Neuronal stem cell (in vitro differentiated cells): ENCODE results near the gene MEGF11.

ENCODE experiments used
- DNase-seq: peaks from one replicate; pipeline ENCODE4 v3.0.0-alpha.2; 2013; ENCODE audit warnings: low spot score
- H2AFZ ChIP-seq: one replicate; pipeline ENCODE4 v1.6.1; 2013; ENCODE audit warnings: mild to moderate bottlenecking, low read length, inconsistent platforms
- H2AK5ac ChIP-seq: 2 replicates; pipeline ENCODE4 v1.6.1; 2013; ENCODE audit warnings: low read depth, mild to moderate bottlenecking, inconsistent platforms, low read length, moderate library complexity, mixed read lengths
- H2BK120ac ChIP-seq: 2 replicates; pipeline ENCODE4 v1.6.1; 2013; ENCODE audit warnings: low read depth, mild to moderate bottlenecking, inconsistent platforms, low read length, moderate library complexity, mixed read lengths
- H2BK12ac ChIP-seq: one replicate; pipeline ENCODE4 v1.6.1; 2013; ENCODE audit warnings: low read length, inconsistent platforms
- H2BK15ac ChIP-seq: 2 replicates; pipeline ENCODE4 v1.6.1; 2013; ENCODE audit warnings: mild to moderate bottlenecking, low read length, inconsistent platforms, mixed read lengths
- H2BK5ac ChIP-seq: one replicate; pipeline ENCODE4 v1.6.1; 2013; ENCODE audit warnings: inconsistent platforms, mild to moderate bottlenecking, low read length, moderate library complexity
- H3K14ac ChIP-seq: one replicate; pipeline ENCODE4 v1.6.1; 2013; ENCODE audit warnings: low read length, inconsistent platforms
- H3K18ac ChIP-seq: 2 replicates; pipeline ENCODE4 v1.6.1; 2013; ENCODE audit warnings: low read length, inconsistent platforms
- H3K23ac ChIP-seq: 2 replicates; pipeline ENCODE4 v1.6.1; 2013; ENCODE audit warnings: low read depth, mild to moderate bottlenecking, mixed read lengths, low read length, inconsistent platforms; ENCODE audit not compliant: poor library complexity
- H3K27ac ChIP-seq: replicated peaks from 3 replicates; pipeline ENCODE4 v1.5.1; 2013; ENCODE audit warnings: low read length, inconsistent platforms
- H3K27me3 ChIP-seq, 3 experiments: 2 replicates each; pipeline ENCODE4 v1.6.1; 2013; ENCODE audit warnings: low read length in 3 of 3, mild to moderate bottlenecking in 2 of 3, inconsistent platforms in 1 of 3, low read depth in 1 of 3, mixed read lengths in 1 of 3, moderate library complexity in 1 of 3; ENCODE audit not compliant: control insufficient read depth in 3 of 3, insufficient read depth in 3 of 3
- H3K36me3 ChIP-seq, 2 donors: replicated peaks in 1 of 2; 2 replicates each; pipeline ENCODE4 v1.6.1; 2013; ENCODE audit warnings: low read length in 2 of 2; ENCODE audit not compliant: control insufficient read depth in 2 of 2, insufficient read depth in 2 of 2
- H3K4ac ChIP-seq: 2 replicates; pipeline ENCODE4 v1.6.1; 2013; ENCODE audit warnings: inconsistent platforms, mild to moderate bottlenecking, low read length, moderate library complexity
- H3K4me1 ChIP-seq, 2 donors: 1 replicate in 1 of 2; 2 replicates in 1 of 2; pipeline ENCODE4 v1.6.1; 2013; ENCODE audit warnings: low read length in 2 of 2, low read depth in 1 of 2; ENCODE audit not compliant: control insufficient read depth in 2 of 2, insufficient read depth in 1 of 2
- H3K4me2 ChIP-seq: one replicate; pipeline ENCODE4 v1.6.1; 2013; ENCODE audit warnings: mild to moderate bottlenecking, low read length, inconsistent platforms; ENCODE audit not compliant: insufficient read depth, poor library complexity, severe bottlenecking
- H3K4me3 ChIP-seq, 2 donors: 2 replicates each; pipeline ENCODE4 v1.5.1; 2013; ENCODE audit warnings: low read length in 2 of 2, mild to moderate bottlenecking in 2 of 2, inconsistent platforms in 1 of 2, moderate library complexity in 1 of 2
- H3K79me1 ChIP-seq: one replicate; pipeline ENCODE4 v1.6.1; 2013; ENCODE audit warnings: low read depth, mild to moderate bottlenecking, inconsistent platforms, low read length, moderate library complexity
- H3K9ac ChIP-seq: one replicate; pipeline ENCODE4 v1.6.1; 2013; ENCODE audit warnings: mild to moderate bottlenecking, low read depth, low read length, inconsistent platforms; ENCODE audit not compliant: poor library complexity
- H3K9me3 ChIP-seq, 2 donors: replicated peaks in 1 of 2; 2 replicates each; pipeline versions ENCODE3 to v1.6.1; 2013; ENCODE audit warnings: low read length in 2 of 2, mild to moderate bottlenecking in 2 of 2, inconsistent platforms in 1 of 2, low read depth in 1 of 2, mixed read lengths in 1 of 2, moderate library complexity in 1 of 2; ENCODE audit not compliant: control insufficient read depth in 2 of 2, insufficient read depth in 1 of 2
- H4K8ac ChIP-seq: one replicate; pipeline ENCODE4 v1.6.1; 2013; ENCODE audit warnings: low read depth, mild to moderate bottlenecking, inconsistent platforms, low read length, moderate library complexity
- H4K91ac ChIP-seq: one replicate; pipeline ENCODE4 v1.6.1; 2013; ENCODE audit warnings: low read length, low read depth, mild to moderate bottlenecking, inconsistent platforms; ENCODE audit not compliant: poor library complexity
- WGBS, 2 donors: extraction: QIAGEN DNeasy Blood & Tissue Kit; methylation state at CpG; one replicate each; pipeline ENCODE4 v1.1.7; 2013; ENCODE audit warnings: missing lambda C conversion rate in 2 of 2, mixed read lengths in 1 of 2; ENCODE audit not compliant: insufficient read length in 2 of 2, insufficient replicate concordance in 1 of 2; ENCODE audit errors: extremely low coverage in 2 of 2; 5-methylcytosine and 5-hydroxymethylcytosine counted together

The MEGF11 gene

GRCh38 chr15:66294932-66295235 is 41.3 kb upstream of the MEGF11 start:
- H3K23ac ChIP-seq = no peak overlapping the region
- H3K36me3 ChIP-seq = peaks cover 0 to 45% of the 10 kb centered on the region in 2 donors
- H4K8ac ChIP-seq = no peak overlapping the region
- no peak overlapping the region for H3K18ac ChIP-seq
- H2BK120ac ChIP-seq = no peak overlapping the region
- no peak overlapping the region for H3K4me2 ChIP-seq
- H3K4ac ChIP-seq = no peak overlapping the region
- H3K4me3 ChIP-seq = peak overlapping the region in 1 of 2 donors; percentile 54
- H3K27ac ChIP-seq = no peak overlapping the region
- DNase-seq = no peak
- H2BK15ac ChIP-seq = no peak overlapping the region
- H4K91ac ChIP-seq = no peak overlapping the region
- no peak overlapping the region for H2AFZ ChIP-seq
- H2BK12ac ChIP-seq = no peak overlapping the region
- no peaks in the 10 kb centered on the region for H3K27me3 ChIP-seq
- H3K4me1 ChIP-seq = peaks cover 4 to 12% of the 10 kb centered on the region in 2 donors
- no peak overlapping the region for H3K14ac ChIP-seq
- no peak overlapping the region for H2AK5ac ChIP-seq
- no peak overlapping the region for H2BK5ac ChIP-seq
- no CpG with 5 or more reads among the region's 3 CpGs for WGBS, 2 donors
- H3K79me1 ChIP-seq = no peaks in the 10 kb centered on the region
- no peaks in the 10 kb centered on the region for H3K9me3 ChIP-seq
- H3K9ac ChIP-seq = no peak overlapping the region

- Histone ChIP-seq H3K4me2 (peak overlapping the region; percentile 74), H2AK5ac (no peak overlapping the region), H3K36me3 (peaks cover 0 to 40% of the 10 kb centered on the region in 2 donors), H3K27me3 (no peaks in the 10 kb centered on the region), H3K4me3 (peak overlapping the region; percentile 54 to 88), H2BK12ac (no peak overlapping the region), H2BK5ac (peak overlapping the region; percentile 32), H3K79me1 (no peaks in the 10 kb centered on the region), H3K18ac (peak overlapping the region; percentile 90), H4K8ac (no peak overlapping the region), H3K4me1 (peaks cover 4 to 12% of the 10 kb centered on the region in 2 donors), H2BK15ac (no peak overlapping the region), H2AFZ (peak overlapping the region; percentile 97), H3K23ac (no peak overlapping the region), H3K9ac (peak overlapping the region; percentile 68), H4K91ac (no peak overlapping the region), H3K27ac (no peak overlapping the region), H3K14ac (no peak overlapping the region), H2BK120ac (no peak overlapping the region), H3K4ac (no peak overlapping the region), H3K9me3 (no peaks in the 10 kb centered on the region)
- DNase-seq = peak; percentile 37
- WGBS, 2 donors = no CpG with 5 or more reads among the region's 16 CpGs
Measured at GRCh38 chr15:66294157-66294931, 40.8 kb upstream of the MEGF11 start.

GRCh38 chr15:66293419-66294156 is 40.0 kb upstream of the MEGF11 start, which contains the start of gene DIS3L:
TSS of gene DIS3L (plus strand) at chr15:66293568. CDS start at chr15:66293597, 29 bp downstream.
- Histone ChIP-seq H3K14ac (no peak within 1 kb of the TSS), H3K4me2 (peak within 1 kb of the TSS; percentile 74), H3K23ac (peak within 1 kb of the TSS; percentile 92), H2BK5ac (peak within 1 kb of the TSS; percentile 32), H3K27ac (no peak within 1 kb of the TSS), H2BK15ac (no peak within 1 kb of the TSS), H4K8ac (no peak within 1 kb of the TSS), H2BK120ac (peak within 1 kb of the TSS; percentile 90), H3K9me3 (no peaks in the 10 kb centered on the region), H3K18ac (peak within 1 kb of the TSS; percentile 95), H4K91ac (no peak within 1 kb of the TSS), H3K36me3 (peaks cover 0 to 34% of the 10 kb centered on the region in 2 donors), H2BK12ac (no peak within 1 kb of the TSS), H2AK5ac (no peak within 1 kb of the TSS), H3K27me3 (peaks cover 0 to 2% (median 0%) of the 10 kb centered on the region in 3 experiments), H3K4me3 (peak within 1 kb of the TSS; percentile 54 to 88), H3K79me1 (no peaks in the 10 kb centered on the region), H3K4ac (no peak within 1 kb of the TSS), H3K4me1 (peaks cover 4 to 12% of the 10 kb centered on the region in 2 donors), H2AFZ (peak within 1 kb of the TSS; percentile 97), H3K9ac (peak within 1 kb of the TSS; percentile 91)
- DNase-seq = peak; percentile 48
- no CpG with 5 or more reads among the region's 92 CpGs for WGBS, 2 donors
